ENCODE data around the gene FOXP1.

Gene FOXP1

DNA sequence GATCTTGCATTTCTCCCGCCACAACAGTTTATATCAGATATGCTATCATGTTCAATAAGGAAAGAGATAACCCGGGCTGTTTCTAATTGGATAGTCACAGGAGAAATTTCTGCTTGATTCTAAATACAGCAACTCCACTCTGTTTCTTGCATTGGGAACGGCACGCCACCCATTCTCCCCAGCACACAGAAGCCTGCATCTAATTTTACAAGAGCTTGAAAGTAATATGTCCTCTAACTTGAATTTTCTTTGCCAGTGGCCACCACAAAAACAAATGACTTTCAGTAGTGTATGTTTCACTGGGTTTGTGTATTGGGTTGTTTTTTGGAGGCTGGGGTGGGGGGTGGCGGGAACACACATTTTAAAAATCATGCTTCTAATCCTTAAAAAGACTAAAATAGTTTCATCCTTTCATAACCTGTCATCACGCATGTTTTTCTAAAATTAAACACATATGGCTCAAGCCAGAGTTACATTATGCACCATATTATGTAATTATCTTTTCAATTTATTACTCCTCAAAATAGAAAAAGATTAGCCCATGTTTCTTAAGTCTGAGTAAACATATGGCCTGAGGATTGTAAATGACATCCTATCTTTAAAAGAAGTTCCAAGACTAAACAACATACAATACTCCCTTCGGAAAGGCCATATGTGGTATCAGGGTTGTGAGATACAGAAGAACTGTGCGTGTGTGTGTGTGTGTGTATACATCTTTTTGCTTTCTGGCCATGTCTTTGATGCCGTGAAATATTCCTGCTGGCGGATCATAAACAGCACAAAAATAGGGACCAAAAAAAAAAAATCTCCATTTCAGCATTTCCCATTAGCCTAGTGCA is 176.3 kb downstream of the FOXP1 start:
- DNase-seq (ENCODE audit: extremely low spot score) = no peak
- CTCF ChIA-PET = no interaction called here
- no peak for TF ChIP-seq CTCF (IDR thresholded peaks at IDR 0.05; ENCODE audit: control extremely low read depth, extremely low read depth, low read depth, missing control alignments)
- POLR2A ChIA-PET = no interaction called here

GRCh38 chr3:71402911-71403310 is 180.6 kb downstream of the FOXP1 start:
- no peak for DNase-seq (ENCODE audit: extremely low spot score)
- TF ChIP-seq CTCF (IDR thresholded peaks at IDR 0.05; ENCODE audit: control extremely low read depth, extremely low read depth, low read depth, missing control alignments) = no peak
- ChIA-PET POLR2A (no interaction called here), CTCF (interaction anchor here (1.0 kb wide), 1 partner anchor 8 kb away, joined by 3 read pairs; no protein-coding TSS in a partner anchor)

GRCh38 chr3:71402280-71402679 is 181.2 kb downstream of the FOXP1 start:
- ChIA-PET POLR2A (no interaction called here), CTCF (interaction anchor here (1.0 kb wide), 1 partner anchor 9 kb away, joined by 3 read pairs; no protein-coding TSS in a partner anchor)
- no peak for DNase-seq (ENCODE audit: extremely low spot score)
- TF ChIP-seq CTCF (IDR thresholded peaks at IDR 0.05; ENCODE audit: control extremely low read depth, extremely low read depth, low read depth, missing control alignments) = no peak

DNA sequence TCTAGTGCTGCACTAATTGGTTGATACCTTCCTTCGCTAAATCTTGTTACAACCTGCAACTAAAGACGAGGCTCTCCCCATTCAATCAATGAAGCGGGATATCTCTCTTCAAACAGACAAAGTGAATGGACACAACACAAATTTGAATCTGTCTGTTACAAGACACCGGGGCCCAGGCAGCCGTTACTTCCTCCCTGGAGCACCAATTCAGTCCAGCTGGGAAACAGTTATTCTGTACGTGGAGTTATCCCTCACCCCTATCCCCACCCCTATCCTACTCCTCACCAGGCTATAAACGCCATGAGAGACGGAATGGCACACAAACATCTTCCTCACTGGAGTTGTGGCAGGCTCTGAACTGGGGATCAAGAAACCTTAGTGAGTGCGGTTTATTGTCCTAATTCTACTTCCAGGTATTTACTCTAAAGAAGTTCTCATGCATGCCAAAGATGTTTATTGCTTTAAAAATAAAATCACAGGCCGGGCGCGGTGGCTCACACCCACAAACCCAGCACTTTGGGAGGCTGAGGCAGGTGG is 181.8 kb downstream of the FOXP1 start:
- ChIA-PET POLR2A (no interaction called here), CTCF (interaction anchor here (1.0 kb wide), 1 partner anchor 9 kb away, joined by 3 read pairs; no protein-coding TSS in a partner anchor)
- no peak for TF ChIP-seq CTCF (IDR thresholded peaks at IDR 0.05; ENCODE audit: control extremely low read depth, extremely low read depth, low read depth, missing control alignments)
- no peak for DNase-seq (ENCODE audit: extremely low spot score)

GRCh38 chr3:71400986-71401451 is 182.5 kb downstream of the FOXP1 start:
- CTCF ChIA-PET = interaction anchor here (1.2 kb wide), 1 partner anchor 19 kb away, joined by 3 read pairs; no protein-coding TSS in a partner anchor
- DNase-seq (ENCODE audit: extremely low spot score) = no peak
- POLR2A ChIA-PET = interaction anchor here (0.7 kb wide), 1 partner anchor 179 kb away, joined by 3 read pairs; no protein-coding TSS in a partner anchor
- TF ChIP-seq CTCF (IDR thresholded peaks at IDR 0.05; ENCODE audit: control extremely low read depth, extremely low read depth, low read depth, missing control alignments) = no peak

GRCh38 chr3:71399478-71399877 is 184.1 kb downstream of the FOXP1 start:
- no peak for TF ChIP-seq CTCF (IDR thresholded peaks at IDR 0.05; ENCODE audit: control extremely low read depth, extremely low read depth, low read depth, missing control alignments)
- ChIA-PET POLR2A (no interaction called here), CTCF (no interaction called here)
- DNase-seq (ENCODE audit: extremely low spot score) = no peak

All from GM10248 (cell line).